Measurements from ENCODE around the gene SUPT20HL1. TPM values are rescaled to one million over a fixed set of nuclear protein-coding genes. Genes with fewer than 3 reads are reported as not detected.

SUPT20HL1 gene
- total and polyA plus RNA-seq, 2 experiments from 2014 or later, result not detected

DNA sequence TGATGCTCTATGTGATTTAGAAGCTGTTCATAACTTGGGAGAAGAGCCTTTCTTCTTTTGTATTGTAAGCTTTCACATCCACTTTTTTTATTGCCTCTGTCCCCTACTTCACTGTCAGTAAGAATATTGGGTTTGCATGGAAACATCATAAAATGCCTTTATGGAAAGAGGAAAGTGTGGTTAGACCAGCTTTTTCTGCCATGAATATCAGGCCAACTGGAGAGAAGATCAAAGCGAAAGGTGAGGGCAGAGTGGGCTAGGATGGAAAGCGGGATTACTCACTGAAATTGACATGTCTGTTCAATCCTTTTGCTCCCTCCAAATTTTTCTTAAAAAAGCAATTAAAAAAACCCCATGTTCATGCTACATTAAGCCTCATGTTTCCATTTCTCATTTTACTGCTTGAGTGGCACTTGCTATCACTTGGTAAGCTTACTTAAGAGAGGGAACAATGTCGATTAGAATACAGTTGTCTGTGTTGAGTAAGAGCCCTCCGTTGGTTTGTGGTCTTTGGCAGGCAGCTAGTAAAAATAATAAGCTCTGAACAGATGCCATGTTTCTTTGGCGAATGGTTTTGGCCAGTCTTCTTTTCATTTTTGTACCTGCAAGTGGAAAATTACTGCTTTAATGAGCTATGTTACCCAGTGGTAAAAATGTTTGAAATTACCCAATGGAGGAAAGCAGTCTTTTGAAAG, 35.9 kb downstream of the SUPT20HL1 start:
- no peaks in the 10 kb centered on the region for H4K20me1 ChIP-seq (replicated peaks; ENCODE audit: insufficient read depth)
- no peak overlapping the region for H3K27ac ChIP-seq (ENCODE audit: low read depth)
- no peaks in the 10 kb centered on the region for H3K36me3 ChIP-seq (ENCODE audit: insufficient read depth)
- no peak overlapping the region for H2AFZ ChIP-seq
- H3K4me3 ChIP-seq, result no peak overlapping the region
- no peaks in the 10 kb centered on the region for H3F3A ChIP-seq (replicated peaks; ENCODE audit: low read depth)
- TF ChIP-seq EZH2 (IDR thresholded peaks at IDR 0.05; ENCODE audit: low read depth, unreplicated experiment), result no peak
- no peak for TF ChIP-seq NANOG (IDR thresholded peaks at IDR 0.05; ENCODE audit: borderline replicate concordance)
- no peak for TF ChIP-seq ZNF331 (CRISPR knock-in tag; IDR thresholded peaks at IDR 0.05; ENCODE audit: low read depth)
- TF ChIP-seq, protein P1, sequence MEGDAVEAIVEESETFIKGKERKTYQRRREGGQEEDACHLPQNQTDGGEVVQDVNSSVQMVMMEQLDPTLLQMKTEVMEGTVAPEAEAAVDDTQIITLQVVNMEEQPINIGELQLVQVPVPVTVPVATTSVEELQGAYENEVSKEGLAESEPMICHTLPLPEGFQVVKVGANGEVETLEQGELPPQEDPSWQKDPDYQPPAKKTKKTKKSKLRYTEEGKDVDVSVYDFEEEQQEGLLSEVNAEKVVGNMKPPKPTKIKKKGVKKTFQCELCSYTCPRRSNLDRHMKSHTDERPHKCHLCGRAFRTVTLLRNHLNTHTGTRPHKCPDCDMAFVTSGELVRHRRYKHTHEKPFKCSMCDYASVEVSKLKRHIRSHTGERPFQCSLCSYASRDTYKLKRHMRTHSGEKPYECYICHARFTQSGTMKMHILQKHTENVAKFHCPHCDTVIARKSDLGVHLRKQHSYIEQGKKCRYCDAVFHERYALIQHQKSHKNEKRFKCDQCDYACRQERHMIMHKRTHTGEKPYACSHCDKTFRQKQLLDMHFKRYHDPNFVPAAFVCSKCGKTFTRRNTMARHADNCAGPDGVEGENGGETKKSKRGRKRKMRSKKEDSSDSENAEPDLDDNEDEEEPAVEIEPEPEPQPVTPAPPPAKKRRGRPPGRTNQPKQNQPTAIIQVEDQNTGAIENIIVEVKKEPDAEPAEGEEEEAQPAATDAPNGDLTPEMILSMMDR (conservative IDR thresholded peaks at IDR 0.05; ENCODE audit: low read depth in 2 of 2), result no peak
- TF ChIP-seq STAT1 (IDR thresholded peaks at IDR 0.05; ENCODE audit: unreplicated experiment), result no peak
- TF ChIP-seq EZH2phosphoT487 (IDR thresholded peaks at IDR 0.05; ENCODE audit: unreplicated experiment), result no peak
- no peak for TF ChIP-seq POLR2AphosphoS5 (IDR thresholded peaks at IDR 0.05; ENCODE audit: low read depth)
- TF ChIP-seq ZNF114 (CRISPR knock-in tag; IDR thresholded peaks at IDR 0.05), result no peak
- TF ChIP-seq, protein P2, sequence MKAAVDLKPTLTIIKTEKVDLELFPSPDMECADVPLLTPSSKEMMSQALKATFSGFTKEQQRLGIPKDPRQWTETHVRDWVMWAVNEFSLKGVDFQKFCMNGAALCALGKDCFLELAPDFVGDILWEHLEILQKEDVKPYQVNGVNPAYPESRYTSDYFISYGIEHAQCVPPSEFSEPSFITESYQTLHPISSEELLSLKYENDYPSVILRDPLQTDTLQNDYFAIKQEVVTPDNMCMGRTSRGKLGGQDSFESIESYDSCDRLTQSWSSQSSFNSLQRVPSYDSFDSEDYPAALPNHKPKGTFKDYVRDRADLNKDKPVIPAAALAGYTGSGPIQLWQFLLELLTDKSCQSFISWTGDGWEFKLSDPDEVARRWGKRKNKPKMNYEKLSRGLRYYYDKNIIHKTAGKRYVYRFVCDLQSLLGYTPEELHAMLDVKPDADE (IDR thresholded peaks at IDR 0.05), result no peak
- Mint-ChIP-seq H3K27ac (no peak overlapping the region), H3K9me3 (no peaks in the 10 kb centered on the region), H3K27me3 (ENCODE audit: insufficient read depth, low read depth, poor library complexity) (peaks cover 3% of the 10 kb centered on the region), H3K4me1 (peaks cover 20% of the 10 kb centered on the region), H3K4me3 (no peak overlapping the region), H3K36me3 (ENCODE audit: low read depth) (no peaks in the 10 kb centered on the region)
- no peaks in the 10 kb centered on the region for H3K79me2 ChIP-seq (replicated peaks; ENCODE audit: insufficient read depth)
- H3K4me2 ChIP-seq, result no peak overlapping the region
- H3K4me1 ChIP-seq (ENCODE audit: insufficient read depth), result no peaks in the 10 kb centered on the region
- no peak for ATAC-seq
- H3K27me3 ChIP-seq (ENCODE audit: insufficient read depth), result no peaks in the 10 kb centered on the region
- no peak for DNase-seq (ENCODE audit: low spot score)
- H3K9me2 ChIP-seq (ENCODE audit: insufficient read depth), result no peaks in the 10 kb centered on the region

DNA sequence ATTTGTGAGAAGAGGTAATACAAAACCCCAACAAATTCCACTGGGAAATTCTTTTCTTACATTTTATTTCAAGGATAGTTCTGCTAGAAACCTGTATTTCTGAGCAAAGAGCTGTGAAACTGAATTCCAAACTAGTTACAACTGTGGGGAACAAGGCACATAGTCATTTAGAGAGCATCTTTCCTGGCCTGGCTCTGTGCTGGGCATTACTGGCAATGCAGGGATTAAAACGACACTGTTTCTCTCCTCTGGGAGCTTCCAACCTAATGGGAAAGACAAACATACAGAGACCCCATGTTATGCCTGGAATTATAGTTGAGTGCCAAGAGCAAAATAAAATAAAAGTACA, 36.5 kb downstream of the SUPT20HL1 start:
- Histone ChIP-seq H3K4me2 (no peak overlapping the region), H3K4me3 (no peak overlapping the region), H3K4me1 (ENCODE audit: insufficient read depth) (no peaks in the 10 kb centered on the region), H3F3A (replicated peaks; ENCODE audit: low read depth) (no peaks in the 10 kb centered on the region), H3K79me2 (replicated peaks; ENCODE audit: insufficient read depth) (no peaks in the 10 kb centered on the region), H3K27me3 (ENCODE audit: insufficient read depth) (no peaks in the 10 kb centered on the region), H3K36me3 (ENCODE audit: insufficient read depth) (no peaks in the 10 kb centered on the region), H4K20me1 (replicated peaks; ENCODE audit: insufficient read depth) (no peaks in the 10 kb centered on the region), H3K9me2 (ENCODE audit: insufficient read depth) (no peaks in the 10 kb centered on the region), H2AFZ (no peak overlapping the region), H3K27ac (ENCODE audit: low read depth) (no peak overlapping the region)
- Mint-ChIP-seq H3K4me1 (peaks cover 15% of the 10 kb centered on the region), H3K27me3 (ENCODE audit: insufficient read depth, low read depth, poor library complexity) (peaks cover 3% of the 10 kb centered on the region), H3K4me3 (no peak overlapping the region), H3K36me3 (ENCODE audit: low read depth) (no peaks in the 10 kb centered on the region), H3K9me3 (no peaks in the 10 kb centered on the region), H3K27ac (no peak overlapping the region)
- ATAC-seq (no peak), DNase-seq (ENCODE audit: low spot score) (no peak)
- TF ChIP-seq POLR2AphosphoS5 (IDR thresholded peaks at IDR 0.05; ENCODE audit: low read depth) (no peak), ZNF331 (CRISPR knock-in tag; IDR thresholded peaks at IDR 0.05; ENCODE audit: low read depth) (no peak), ZNF114 (CRISPR knock-in tag; IDR thresholded peaks at IDR 0.05) (no peak), EZH2 (IDR thresholded peaks at IDR 0.05; ENCODE audit: low read depth, unreplicated experiment) (no peak)
- TF ChIP-seq, protein P1 (conservative IDR thresholded peaks at IDR 0.05; ENCODE audit: low read depth in 2 of 2), result no peak
- TF ChIP-seq, protein P2 (IDR thresholded peaks at IDR 0.05), result no peak

All from GM23338 (cell line).